ENCODE measurements around the gene DSN1. TPM values are rescaled to one million over a fixed set of nuclear protein-coding genes. Genes with fewer than 3 reads are reported as not detected.

Gene DSN1, protein sequence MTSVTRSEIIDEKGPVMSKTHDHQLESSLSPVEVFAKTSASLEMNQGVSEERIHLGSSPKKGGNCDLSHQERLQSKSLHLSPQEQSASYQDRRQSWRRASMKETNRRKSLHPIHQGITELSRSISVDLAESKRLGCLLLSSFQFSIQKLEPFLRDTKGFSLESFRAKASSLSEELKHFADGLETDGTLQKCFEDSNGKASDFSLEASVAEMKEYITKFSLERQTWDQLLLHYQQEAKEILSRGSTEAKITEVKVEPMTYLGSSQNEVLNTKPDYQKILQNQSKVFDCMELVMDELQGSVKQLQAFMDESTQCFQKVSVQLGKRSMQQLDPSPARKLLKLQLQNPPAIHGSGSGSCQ
- total RNA-seq (21.4 TPM), polyA plus RNA-seq (6.8 TPM)

DNA sequence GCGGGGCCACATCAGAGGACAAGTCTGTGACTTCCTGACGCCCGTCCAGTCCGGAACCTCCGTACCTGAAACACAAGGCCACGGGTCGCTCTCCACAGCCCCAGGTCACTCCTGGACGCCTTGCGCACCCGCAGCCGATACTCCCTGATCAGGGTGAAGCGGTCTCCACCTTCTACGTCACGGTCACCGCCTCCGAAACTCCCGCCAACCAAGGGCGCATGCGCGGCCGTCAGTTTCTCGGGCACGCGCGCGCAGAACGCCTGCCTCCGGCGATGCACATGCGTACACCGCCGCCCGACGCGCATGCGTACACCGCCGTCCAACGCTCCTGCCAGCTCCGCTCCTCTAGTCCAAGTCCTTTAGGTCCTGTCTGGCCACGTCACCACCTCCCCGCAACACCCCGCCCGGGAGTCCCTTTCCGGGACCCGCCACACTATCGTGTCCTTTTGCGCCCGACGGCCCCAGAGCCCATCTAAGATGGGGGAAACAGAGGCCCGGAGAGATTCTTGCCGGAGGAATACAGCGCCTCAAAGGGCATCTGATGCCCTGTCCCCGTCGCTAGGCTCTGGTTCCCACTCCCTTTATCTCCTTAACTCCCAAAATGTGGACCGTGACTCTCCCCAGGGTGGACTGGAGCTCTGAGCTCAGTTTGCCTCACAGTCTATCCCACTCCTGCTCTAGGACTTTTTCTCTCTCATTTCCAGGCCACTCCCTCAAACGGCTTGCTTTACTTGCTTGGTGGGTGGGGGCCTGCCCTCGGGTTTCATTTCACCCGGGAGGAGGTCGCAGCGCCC is at the start of gene DSN1:
Gene DSN1, minus strand, starts transcription at position 167 of the 794 bp plus-strand sequence. CDS start 2,305 bp downstream, outside the sequence.
- peak; percentile 92 for DNase-seq (ENCODE audit: extremely low spot score)
- under 1% methylated on average over 61 of the region's 61 CpGs for WGBS
- peak within 1 kb of the TSS; percentile 87 for H3K27ac ChIP-seq (ENCODE audit: low read depth)
- H3K36me3 ChIP-seq (ENCODE audit: insufficient read depth) = no peaks in the 10 kb centered on the region
- H3K4me3 ChIP-seq (ENCODE audit: low read depth, low read length) = peak within 1 kb of the TSS; percentile 64
- H3K4me1 ChIP-seq (ENCODE audit: insufficient read depth) = no peaks in the 10 kb centered on the region

DNA sequence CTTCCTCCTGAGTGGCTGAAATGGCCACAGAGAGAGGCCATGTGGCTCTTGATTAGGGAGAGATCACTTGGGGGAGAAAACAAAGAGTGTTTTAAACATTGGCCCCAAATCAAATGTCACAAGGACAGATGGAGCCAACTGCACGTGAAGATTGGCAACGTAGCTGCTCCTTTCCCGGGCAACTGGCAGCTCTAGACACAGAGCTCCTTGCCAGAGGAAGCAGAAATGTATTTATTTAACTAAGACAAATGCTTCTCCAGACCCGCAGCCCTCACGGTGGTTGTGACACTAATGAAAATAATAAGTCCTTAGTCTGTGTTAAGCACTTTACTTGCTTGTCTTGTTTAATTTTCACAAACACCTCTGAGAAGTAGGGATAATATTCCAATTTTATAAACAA is 49.6 kb upstream of the DSN1 start:
- WGBS = 36% methylated on average over 5 of the region's 5 CpGs
- DNase-seq (ENCODE audit: extremely low spot score) = no peak
- no peaks in the 10 kb centered on the region for H3K36me3 ChIP-seq (ENCODE audit: insufficient read depth)
- no peak overlapping the region for H3K4me3 ChIP-seq (ENCODE audit: low read depth, low read length)
- H3K27ac ChIP-seq (ENCODE audit: low read depth) = no peak overlapping the region
- no peaks in the 10 kb centered on the region for H3K4me1 ChIP-seq (ENCODE audit: insufficient read depth)

DNA sequence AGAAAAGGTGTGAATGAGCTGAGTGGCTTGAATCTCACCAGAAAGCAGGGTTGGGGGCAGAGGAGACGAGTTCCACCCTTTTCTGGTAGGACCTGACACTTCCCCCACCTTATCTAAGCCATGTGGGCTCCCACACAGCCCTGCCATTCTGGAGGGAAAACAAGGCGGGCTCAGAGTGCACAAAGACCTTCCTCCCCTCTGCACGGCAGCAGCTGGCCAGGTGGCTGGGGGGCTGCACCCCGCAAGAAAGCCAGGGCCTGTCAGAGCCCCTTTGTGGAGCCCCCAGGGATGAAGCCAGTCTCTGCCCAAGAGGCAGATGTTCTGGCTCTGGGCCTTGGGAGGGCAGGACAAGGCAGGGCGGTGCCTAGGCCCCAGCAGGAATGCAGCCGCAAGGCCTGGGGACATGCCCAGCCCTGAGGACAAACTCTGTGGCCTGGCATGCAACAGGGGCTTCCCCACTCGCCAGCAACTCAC is 48.4 kb upstream of the DSN1 start:
- 62% methylated on average over 7 of the region's 7 CpGs for WGBS
- no peak overlapping the region for H3K27ac ChIP-seq (ENCODE audit: low read depth)
- DNase-seq (ENCODE audit: extremely low spot score) = no peak

DNA sequence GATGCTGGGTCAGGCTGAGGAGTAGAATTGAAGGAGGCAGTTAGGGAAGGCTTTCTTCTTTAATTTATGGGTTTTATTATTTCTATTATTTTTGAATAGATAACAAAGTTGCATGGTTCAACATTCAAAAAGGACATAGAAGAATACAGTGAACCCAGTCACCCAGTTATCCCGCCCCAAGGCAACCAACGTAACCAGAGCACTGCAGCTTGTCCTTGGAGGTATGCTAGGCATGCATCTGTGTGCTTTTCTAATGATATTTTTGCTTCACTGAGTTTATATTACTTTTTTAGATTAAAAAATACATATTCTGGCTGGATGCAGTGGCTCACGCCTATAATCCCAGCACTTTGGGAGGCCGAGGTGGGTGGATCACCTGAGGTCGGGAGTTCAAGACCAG is 47.4 kb upstream of the DSN1 start:
- Histone ChIP-seq H3K36me3 (ENCODE audit: insufficient read depth) (no peaks in the 10 kb centered on the region), H3K27ac (ENCODE audit: low read depth) (no peak overlapping the region), H3K4me3 (ENCODE audit: low read depth, low read length) (no peak overlapping the region), H3K4me1 (ENCODE audit: insufficient read depth) (no peaks in the 10 kb centered on the region)
- 70% methylated on average over 5 of the region's 5 CpGs for WGBS
- no peak for DNase-seq (ENCODE audit: extremely low spot score)

More for the DNA sequence above, 48.4 kb upstream of the DSN1 start:
- Histone ChIP-seq H3K4me3 (ENCODE audit: low read depth, low read length) (no peak overlapping the region), H3K36me3 (ENCODE audit: insufficient read depth) (no peaks in the 10 kb centered on the region), H3K4me1 (ENCODE audit: insufficient read depth) (no peaks in the 10 kb centered on the region)

DNA sequence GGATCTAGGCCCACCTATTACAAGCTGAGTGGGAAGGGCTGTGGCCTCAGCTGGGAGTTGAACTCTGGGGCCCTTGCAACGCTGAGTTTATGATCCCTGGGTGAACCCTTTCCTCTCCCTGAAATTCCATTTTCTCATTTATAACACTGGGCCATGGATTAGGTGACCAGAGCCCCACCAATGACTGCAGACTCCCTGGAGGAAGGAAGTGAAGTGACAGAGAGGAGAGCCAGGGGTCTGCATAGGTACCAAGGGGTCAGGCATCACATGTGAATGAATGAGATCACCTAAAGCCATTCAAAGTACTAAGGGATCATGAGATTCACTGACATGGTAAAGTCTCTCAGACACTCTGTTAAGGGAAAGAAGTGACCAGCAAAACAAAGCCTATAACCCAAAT is 46.5 kb upstream of the DSN1 start:
- Histone ChIP-seq H3K4me1 (ENCODE audit: insufficient read depth) (no peaks in the 10 kb centered on the region), H3K36me3 (ENCODE audit: insufficient read depth) (peaks cover 4% of the 10 kb centered on the region), H3K4me3 (ENCODE audit: low read depth, low read length) (no peak overlapping the region), H3K27ac (ENCODE audit: low read depth) (no peak overlapping the region)
- no peak for DNase-seq (ENCODE audit: extremely low spot score)
- WGBS = 27% methylated on average over 1 of the region's 1 CpG

DNA sequence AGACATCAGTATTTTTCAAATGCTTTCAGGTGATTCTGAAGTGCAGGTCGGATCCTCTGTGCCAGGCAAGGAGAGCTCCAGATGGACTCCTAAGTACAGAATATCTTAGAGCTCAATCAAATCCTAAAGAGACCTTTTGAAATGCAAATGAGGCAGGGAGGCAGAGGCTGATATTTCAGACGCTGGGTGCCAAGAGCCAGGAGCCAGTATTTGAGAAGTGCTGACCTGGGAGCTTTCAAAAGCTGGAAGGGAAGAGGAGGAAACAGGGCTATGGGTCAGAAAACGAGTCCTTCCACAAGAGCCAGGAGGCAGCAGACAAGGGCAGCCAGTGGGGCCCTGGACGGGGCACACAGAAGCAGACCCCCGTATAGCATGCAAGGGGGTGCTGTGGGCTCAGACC is 46.1 kb upstream of the DSN1 start:
- no peak for DNase-seq (ENCODE audit: extremely low spot score)
- no peak overlapping the region for H3K4me3 ChIP-seq (ENCODE audit: low read depth, low read length)
- no peak overlapping the region for H3K27ac ChIP-seq (ENCODE audit: low read depth)
- WGBS = 36% methylated on average over 5 of the region's 5 CpGs
- H3K4me1 ChIP-seq (ENCODE audit: insufficient read depth) = no peaks in the 10 kb centered on the region
- peaks cover 5% of the 10 kb centered on the region for H3K36me3 ChIP-seq (ENCODE audit: insufficient read depth)

DNA sequence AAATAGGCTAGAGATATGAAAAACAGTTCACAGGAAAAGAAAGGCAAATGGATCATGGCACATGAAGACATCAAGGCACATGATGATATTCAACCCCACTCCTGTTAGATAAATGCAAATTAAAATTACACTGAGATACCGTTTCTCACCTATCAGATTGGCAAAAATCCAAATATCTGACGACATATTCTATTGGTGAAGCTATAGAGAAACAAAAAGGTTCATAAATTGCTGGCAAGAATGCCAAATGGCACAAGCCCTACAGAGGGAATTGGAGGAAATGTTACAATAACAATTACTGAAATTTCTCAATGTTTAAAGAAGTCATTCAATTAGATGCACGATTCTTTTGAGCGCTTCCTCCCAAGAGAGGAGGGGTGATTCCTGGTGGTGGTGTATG is 45.3 kb upstream of the DSN1 start:
- H3K4me1 ChIP-seq (ENCODE audit: insufficient read depth) = no peaks in the 10 kb centered on the region
- H3K36me3 ChIP-seq (ENCODE audit: insufficient read depth) = peaks cover 5% of the 10 kb centered on the region
- WGBS = 60% methylated on average over 4 of the region's 4 CpGs
- no peak overlapping the region for H3K27ac ChIP-seq (ENCODE audit: low read depth)
- no peak overlapping the region for H3K4me3 ChIP-seq (ENCODE audit: low read depth, low read length)
- no peak for DNase-seq (ENCODE audit: extremely low spot score)

DNA sequence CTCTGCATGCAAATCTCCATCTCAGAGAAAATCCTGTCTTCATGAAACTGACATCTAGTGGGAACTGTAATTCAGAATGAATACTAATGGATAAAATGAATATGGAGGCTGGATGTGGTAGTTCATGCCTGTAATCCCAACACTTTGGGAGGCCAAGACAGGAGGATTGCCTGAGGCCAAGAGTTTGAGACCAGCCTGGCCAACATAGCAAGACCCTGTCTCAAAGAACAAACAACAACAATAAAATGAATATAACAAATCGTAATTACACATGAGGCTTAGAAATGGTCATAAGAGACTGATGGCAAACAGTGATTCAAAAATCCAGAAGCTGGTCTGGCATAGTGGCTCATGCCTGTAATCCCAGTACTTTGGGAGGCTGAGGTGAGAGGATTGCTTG is 44.6 kb upstream of the DSN1 start:
- 95% methylated on average over 1 of the region's 1 CpG for WGBS
- peaks cover 5% of the 10 kb centered on the region for H3K36me3 ChIP-seq (ENCODE audit: insufficient read depth)
- no peak overlapping the region for H3K4me3 ChIP-seq (ENCODE audit: low read depth, low read length)
- no peaks in the 10 kb centered on the region for H3K4me1 ChIP-seq (ENCODE audit: insufficient read depth)
- no peak for DNase-seq (ENCODE audit: extremely low spot score)
- no peak overlapping the region for H3K27ac ChIP-seq (ENCODE audit: low read depth)

DNA sequence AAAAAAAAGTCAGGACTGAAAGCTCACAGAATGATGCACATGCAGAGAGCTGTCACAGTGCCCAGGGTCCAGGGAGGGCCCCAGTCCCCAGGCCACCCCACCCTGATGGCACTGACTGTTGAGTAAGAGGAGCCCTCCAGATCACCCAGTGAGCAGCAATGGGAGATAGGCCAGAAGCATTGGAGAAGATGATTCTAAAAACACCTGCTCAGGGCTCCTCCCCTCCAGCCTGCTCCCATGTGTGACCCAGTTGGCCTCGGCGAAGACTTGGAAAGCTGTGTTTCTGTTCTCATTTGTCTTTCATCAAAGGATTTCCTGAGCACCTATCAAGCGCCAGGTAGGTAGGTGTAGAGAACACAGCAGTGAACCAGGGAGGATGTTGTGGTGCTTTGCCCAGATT is 43.9 kb upstream of the DSN1 start:
- no peak for DNase-seq (ENCODE audit: extremely low spot score)
- H3K4me3 ChIP-seq (ENCODE audit: low read depth, low read length) = no peak overlapping the region
- peaks cover 5% of the 10 kb centered on the region for H3K36me3 ChIP-seq (ENCODE audit: insufficient read depth)
- H3K4me1 ChIP-seq (ENCODE audit: insufficient read depth) = no peaks in the 10 kb centered on the region
- WGBS = 96% methylated on average over 3 of the region's 3 CpGs
- no peak overlapping the region for H3K27ac ChIP-seq (ENCODE audit: low read depth)

DNA sequence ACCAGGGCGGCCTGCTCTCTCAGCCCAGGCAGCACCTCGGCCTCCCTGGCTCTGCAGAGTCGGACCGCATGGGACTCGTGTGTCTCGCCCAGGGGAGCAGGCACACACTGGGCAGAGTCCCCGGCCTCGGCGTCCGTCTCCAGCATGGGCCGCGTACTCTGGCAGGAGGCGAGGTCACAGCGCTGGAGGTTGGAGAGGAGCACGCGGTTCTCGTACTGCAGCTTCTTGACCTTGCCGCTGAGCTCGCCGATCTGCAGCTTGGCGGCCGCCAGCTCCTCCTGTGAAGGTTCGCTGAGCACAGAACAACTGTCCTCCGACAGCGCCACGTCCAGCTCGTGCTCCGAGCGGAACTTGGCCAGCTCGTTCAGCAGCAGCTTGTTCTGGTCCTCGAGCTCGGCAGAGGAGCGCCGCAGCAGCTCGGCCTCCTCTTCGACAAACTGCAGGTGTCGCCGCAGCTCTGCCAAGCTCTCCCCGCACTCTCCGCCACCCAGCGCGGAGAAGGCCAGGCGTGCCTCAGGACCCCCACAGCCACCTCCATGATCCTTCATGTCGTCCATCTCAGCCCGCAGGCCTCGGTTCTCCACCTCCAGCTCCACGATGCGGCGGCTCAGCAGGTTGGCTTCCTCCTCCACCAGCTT is 42.0 kb upstream of the DSN1 start:
- H3K4me3 ChIP-seq (ENCODE audit: low read depth, low read length) = no peak overlapping the region
- DNase-seq (ENCODE audit: extremely low spot score) = no peak
- no peak overlapping the region for H3K27ac ChIP-seq (ENCODE audit: low read depth)
- 90% methylated on average over 49 of the region's 49 CpGs for WGBS
- H3K4me1 ChIP-seq (ENCODE audit: insufficient read depth) = no peaks in the 10 kb centered on the region
- H3K36me3 ChIP-seq (ENCODE audit: insufficient read depth) = peaks cover 5% of the 10 kb centered on the region

DNA sequence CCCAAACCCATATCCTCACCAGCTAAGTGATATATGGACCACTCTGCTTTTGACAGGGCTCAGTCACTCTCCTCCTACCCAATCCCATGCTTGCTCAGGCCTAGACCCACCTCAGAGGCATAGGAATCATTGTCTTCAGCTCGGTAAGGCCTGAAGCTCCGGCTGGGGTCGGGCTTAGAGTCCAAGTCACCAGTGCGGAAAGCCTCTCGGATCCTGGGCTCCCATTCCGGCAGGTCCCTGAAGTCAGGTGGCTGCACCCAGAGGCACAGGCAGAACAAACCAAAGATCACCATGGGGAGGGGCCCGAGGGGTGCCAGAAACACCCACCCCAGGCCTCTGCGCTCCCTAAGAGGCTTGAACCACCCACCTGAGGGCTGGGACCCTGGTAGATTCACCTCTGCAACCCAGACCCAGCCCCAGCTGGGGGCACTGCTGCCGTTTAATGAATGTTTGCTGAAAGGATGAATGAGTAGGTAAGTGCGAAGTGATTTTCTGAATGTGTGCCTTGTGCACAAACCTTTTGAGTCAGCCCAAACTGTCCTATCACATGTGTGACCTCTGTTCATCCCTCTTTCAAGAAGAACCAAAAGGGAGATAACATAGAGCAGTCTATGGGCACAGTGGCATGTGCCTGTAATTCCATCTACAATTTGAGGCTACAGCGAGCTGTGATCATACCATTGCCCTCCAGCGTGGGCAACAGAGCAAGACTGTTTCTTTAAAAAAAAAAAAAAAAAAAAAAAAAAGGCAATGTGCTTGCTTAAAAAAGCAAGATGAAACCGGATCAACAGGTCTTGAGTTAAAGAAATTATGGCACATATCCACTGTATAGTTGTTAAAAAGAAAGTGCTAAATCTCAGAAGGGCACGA is 39.3 kb upstream of the DSN1 start:
- Histone ChIP-seq H3K36me3 (ENCODE audit: insufficient read depth) (peaks cover 5% of the 10 kb centered on the region), H3K4me1 (ENCODE audit: insufficient read depth) (no peaks in the 10 kb centered on the region), H3K27ac (ENCODE audit: low read depth) (no peak overlapping the region), H3K4me3 (ENCODE audit: low read depth, low read length) (no peak overlapping the region)
- 84% methylated on average over 14 of the region's 14 CpGs for WGBS
- DNase-seq (ENCODE audit: extremely low spot score) = no peak

DNA sequence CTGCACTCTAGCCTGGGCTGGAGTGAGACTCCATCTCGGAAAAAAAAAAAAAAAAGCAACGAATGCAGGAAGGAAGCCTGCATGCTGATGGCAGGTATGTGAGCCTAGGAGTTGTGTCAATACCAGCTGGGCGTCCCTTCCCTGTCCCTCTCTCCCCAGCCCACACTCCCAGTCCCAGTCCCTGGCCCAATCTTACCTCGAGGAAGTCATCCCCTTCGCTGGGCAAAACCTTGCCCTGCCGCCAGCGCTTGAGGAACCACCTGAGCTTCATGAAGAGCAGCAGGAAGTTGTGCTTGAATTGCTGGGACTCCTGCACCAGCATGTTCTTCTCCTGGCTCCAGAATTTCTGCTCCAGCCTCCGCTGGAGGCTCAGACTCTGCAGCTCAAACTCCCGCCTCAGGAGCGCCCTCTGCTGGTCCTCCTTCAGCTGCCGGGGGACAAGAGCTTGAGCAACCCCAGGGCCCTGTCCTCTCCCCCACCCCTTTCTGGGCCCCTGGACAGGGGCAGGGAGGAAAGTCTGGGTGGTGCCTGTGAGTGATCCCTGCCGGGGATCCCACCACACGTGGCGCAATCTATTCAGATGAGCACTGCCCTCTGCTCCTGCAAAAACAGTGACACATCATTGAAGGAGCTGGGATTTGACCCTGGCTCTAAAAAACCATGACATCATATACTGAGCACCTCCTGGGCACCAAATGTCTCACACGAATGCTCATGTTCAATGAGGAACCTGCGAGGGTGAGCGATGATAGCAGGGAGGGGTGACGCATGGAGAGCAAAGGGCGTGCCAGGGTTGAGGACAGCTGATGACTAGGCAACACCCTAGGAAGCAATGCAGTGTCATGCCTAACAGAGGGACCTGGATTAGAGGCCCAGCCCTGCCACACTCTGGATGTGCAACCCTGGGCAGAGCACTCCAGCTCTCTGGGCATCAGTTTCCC is 35.0 kb upstream of the DSN1 start:
- H3K4me1 ChIP-seq (ENCODE audit: insufficient read depth) = no peaks in the 10 kb centered on the region
- 82% methylated on average over 19 of the region's 19 CpGs for WGBS
- no peak for DNase-seq (ENCODE audit: extremely low spot score)
- no peak overlapping the region for H3K27ac ChIP-seq (ENCODE audit: low read depth)
- no peak overlapping the region for H3K4me3 ChIP-seq (ENCODE audit: low read depth, low read length)
- no peaks in the 10 kb centered on the region for H3K36me3 ChIP-seq (ENCODE audit: insufficient read depth)

Data from urinary bladder (tissue), 4 donors.